Measurements from ENCODE around the gene ARHGEF17.

Gene ARHGEF17

GRCh38 chr11:73340164-73340563 is 32.1 kb downstream of the ARHGEF17 start:
- in situ Hi-C loops (cut with HindIII; ENCODE audit: low pct_ligation_motif_present, low pct_unique_long_range_greater_than_20kb, low sequenced_read_pairs), result no loop called here

GRCh38 chr11:73342633-73343032 is 34.6 kb downstream of the ARHGEF17 start:
- DNase-seq, result no peak
- in situ Hi-C loops (cut with HindIII; ENCODE audit: low pct_ligation_motif_present, low pct_unique_long_range_greater_than_20kb, low sequenced_read_pairs), result no loop called here

More at GRCh38 chr11:73340164-73340563, 32.1 kb downstream of the ARHGEF17 start:
- no peak for DNase-seq

GRCh38 chr11:73343076-73343873 is 35.2 kb downstream of the ARHGEF17 start:
- in situ Hi-C loops (cut with HindIII; ENCODE audit: low pct_ligation_motif_present, low pct_unique_long_range_greater_than_20kb, low sequenced_read_pairs), result no loop called here
- no peak for DNase-seq

GRCh38 chr11:73344191-73344607 is 36.1 kb downstream of the ARHGEF17 start:
- no peak for DNase-seq
- in situ Hi-C loops (cut with HindIII; ENCODE audit: low pct_ligation_motif_present, low pct_unique_long_range_greater_than_20kb, low sequenced_read_pairs), result no loop called here

GRCh38 chr11:73345481-73346160 is 37.5 kb downstream of the ARHGEF17 start:
- in situ Hi-C loops (cut with HindIII; ENCODE audit: low pct_ligation_motif_present, low pct_unique_long_range_greater_than_20kb, low sequenced_read_pairs), result no loop called here
- no peak for DNase-seq

- no peak for DNase-seq
- in situ Hi-C loops (cut with HindIII; ENCODE audit: low pct_ligation_motif_present, low pct_unique_long_range_greater_than_20kb, low sequenced_read_pairs), result no loop called here
These were observed 38.3 kb downstream of the ARHGEF17 start for GRCh38 chr11:73346186-73346935.

- in situ Hi-C loops (cut with HindIII; ENCODE audit: low pct_ligation_motif_present, low pct_unique_long_range_greater_than_20kb, low sequenced_read_pairs), result no loop called here
These were observed 39.0 kb downstream of the ARHGEF17 start for GRCh38 chr11:73347067-73347466.

GRCh38 chr11:73348838-73349237 is 40.8 kb downstream of the ARHGEF17 start:
- no peak for DNase-seq
- in situ Hi-C loops (cut with HindIII; ENCODE audit: low pct_ligation_motif_present, low pct_unique_long_range_greater_than_20kb, low sequenced_read_pairs), result no loop called here

More at GRCh38 chr11:73347067-73347466, 39.0 kb downstream of the ARHGEF17 start:
- DNase-seq, result no peak

GRCh38 chr11:73349633-73350032 is 41.6 kb downstream of the ARHGEF17 start:
- in situ Hi-C loops (cut with HindIII; ENCODE audit: low pct_ligation_motif_present, low pct_unique_long_range_greater_than_20kb, low sequenced_read_pairs), result no loop called here
- DNase-seq, result no peak

- in situ Hi-C loops (cut with HindIII; ENCODE audit: low pct_ligation_motif_present, low pct_unique_long_range_greater_than_20kb, low sequenced_read_pairs), result no loop called here
- peak; percentile 47 for DNase-seq
These were observed 43.0 kb downstream of the ARHGEF17 start for GRCh38 chr11:73350908-73351636.

GRCh38 chr11:73353422-73353821 is 45.3 kb downstream of the ARHGEF17 start:
- in situ Hi-C loops (cut with HindIII; ENCODE audit: low pct_ligation_motif_present, low pct_unique_long_range_greater_than_20kb, low sequenced_read_pairs), result no loop called here
- DNase-seq, result no peak

- no peak for DNase-seq
- in situ Hi-C loops (cut with HindIII; ENCODE audit: low pct_ligation_motif_present, low pct_unique_long_range_greater_than_20kb, low sequenced_read_pairs), result no loop called here
These were observed 47.0 kb downstream of the ARHGEF17 start for GRCh38 chr11:73355109-73355508.

- in situ Hi-C loops (cut with HindIII; ENCODE audit: low pct_ligation_motif_present, low pct_unique_long_range_greater_than_20kb, low sequenced_read_pairs), result no loop called here
- DNase-seq, result no peak
These were observed 49.1 kb downstream of the ARHGEF17 start for GRCh38 chr11:73356979-73357860.

GRCh38 chr11:73358071-73358470 is 50.0 kb downstream of the ARHGEF17 start:
- in situ Hi-C loops (cut with HindIII; ENCODE audit: low pct_ligation_motif_present, low pct_unique_long_range_greater_than_20kb, low sequenced_read_pairs), result no loop called here
- no peak for DNase-seq

GRCh38 chr11:73359341-73359740 is 51.3 kb downstream of the ARHGEF17 start:
- no peak for DNase-seq
- in situ Hi-C loops (cut with HindIII; ENCODE audit: low pct_ligation_motif_present, low pct_unique_long_range_greater_than_20kb, low sequenced_read_pairs), result no loop called here

GRCh38 chr11:73359930-73360742 is 52.1 kb downstream of the ARHGEF17 start:
- peak; percentile 39 for DNase-seq
- in situ Hi-C loops (cut with HindIII; ENCODE audit: low pct_ligation_motif_present, low pct_unique_long_range_greater_than_20kb, low sequenced_read_pairs), result no loop called here
